ENCODE measurements around the gene ALOXE3.

DNA sequence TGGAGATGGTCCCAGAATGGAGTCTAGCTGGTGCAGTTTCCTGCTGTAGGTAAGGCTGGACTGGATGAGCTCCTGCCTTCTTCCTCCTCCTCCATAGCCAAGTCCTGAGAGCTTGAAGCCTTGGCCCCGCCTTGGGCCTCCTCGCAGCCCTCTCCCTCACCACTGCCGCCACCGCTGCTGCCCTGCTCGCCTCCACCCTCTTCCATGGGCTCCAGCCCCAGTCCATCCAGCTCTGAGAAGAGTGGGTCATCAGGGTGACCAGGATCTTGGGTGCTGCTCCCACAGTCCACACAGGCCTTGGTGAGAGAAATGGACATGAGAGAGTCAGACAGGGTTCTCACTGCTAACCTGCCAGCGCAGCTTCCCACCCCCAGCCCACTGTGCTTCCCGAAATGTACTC lies 22.7 kb upstream of the ALOXE3 start:
- TF ChIP-seq, protein P1, sequence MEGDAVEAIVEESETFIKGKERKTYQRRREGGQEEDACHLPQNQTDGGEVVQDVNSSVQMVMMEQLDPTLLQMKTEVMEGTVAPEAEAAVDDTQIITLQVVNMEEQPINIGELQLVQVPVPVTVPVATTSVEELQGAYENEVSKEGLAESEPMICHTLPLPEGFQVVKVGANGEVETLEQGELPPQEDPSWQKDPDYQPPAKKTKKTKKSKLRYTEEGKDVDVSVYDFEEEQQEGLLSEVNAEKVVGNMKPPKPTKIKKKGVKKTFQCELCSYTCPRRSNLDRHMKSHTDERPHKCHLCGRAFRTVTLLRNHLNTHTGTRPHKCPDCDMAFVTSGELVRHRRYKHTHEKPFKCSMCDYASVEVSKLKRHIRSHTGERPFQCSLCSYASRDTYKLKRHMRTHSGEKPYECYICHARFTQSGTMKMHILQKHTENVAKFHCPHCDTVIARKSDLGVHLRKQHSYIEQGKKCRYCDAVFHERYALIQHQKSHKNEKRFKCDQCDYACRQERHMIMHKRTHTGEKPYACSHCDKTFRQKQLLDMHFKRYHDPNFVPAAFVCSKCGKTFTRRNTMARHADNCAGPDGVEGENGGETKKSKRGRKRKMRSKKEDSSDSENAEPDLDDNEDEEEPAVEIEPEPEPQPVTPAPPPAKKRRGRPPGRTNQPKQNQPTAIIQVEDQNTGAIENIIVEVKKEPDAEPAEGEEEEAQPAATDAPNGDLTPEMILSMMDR (IDR thresholded peaks at IDR 0.05; ENCODE audit: low read length), result no peak
- no peak for TF ChIP-seq EZH2 (optimal IDR thresholded peaks at IDR 0.05; ENCODE audit: low read depth, low read length)
